GM12891 (cell line): ENCODE results near the gene CLDN24.

Experiments
- PAX5 ChIP-seq: IDR thresholded peaks from 2 replicates; pipeline ENCODE4 v1.6.1; 2011; ENCODE audit warnings: low read length, moderate library complexity, mild to moderate bottlenecking; ENCODE audit not compliant: insufficient read depth, severe bottlenecking
- POLR2A ChIP-seq: IDR thresholded peaks from 2 replicates; pipeline ENCODE4 v1.6.1; 2011; ENCODE audit warnings: low read depth, low read length, control low read depth
- POLR2AphosphoS5 ChIP-seq: IDR thresholded peaks from 2 replicates; pipeline ENCODE4 v1.6.1; 2011; ENCODE audit warnings: low read depth, low read length, control low read depth
- SPI1 ChIP-seq: IDR thresholded peaks from 2 replicates; pipeline ENCODE4 v1.6.1; 2011; ENCODE audit warnings: low read depth, low read length, control low read depth
- TAF1 ChIP-seq: IDR thresholded peaks from 2 replicates; pipeline ENCODE4 v1.6.1; 2011; ENCODE audit warnings: low read depth, low read length, control low read depth

DNA sequence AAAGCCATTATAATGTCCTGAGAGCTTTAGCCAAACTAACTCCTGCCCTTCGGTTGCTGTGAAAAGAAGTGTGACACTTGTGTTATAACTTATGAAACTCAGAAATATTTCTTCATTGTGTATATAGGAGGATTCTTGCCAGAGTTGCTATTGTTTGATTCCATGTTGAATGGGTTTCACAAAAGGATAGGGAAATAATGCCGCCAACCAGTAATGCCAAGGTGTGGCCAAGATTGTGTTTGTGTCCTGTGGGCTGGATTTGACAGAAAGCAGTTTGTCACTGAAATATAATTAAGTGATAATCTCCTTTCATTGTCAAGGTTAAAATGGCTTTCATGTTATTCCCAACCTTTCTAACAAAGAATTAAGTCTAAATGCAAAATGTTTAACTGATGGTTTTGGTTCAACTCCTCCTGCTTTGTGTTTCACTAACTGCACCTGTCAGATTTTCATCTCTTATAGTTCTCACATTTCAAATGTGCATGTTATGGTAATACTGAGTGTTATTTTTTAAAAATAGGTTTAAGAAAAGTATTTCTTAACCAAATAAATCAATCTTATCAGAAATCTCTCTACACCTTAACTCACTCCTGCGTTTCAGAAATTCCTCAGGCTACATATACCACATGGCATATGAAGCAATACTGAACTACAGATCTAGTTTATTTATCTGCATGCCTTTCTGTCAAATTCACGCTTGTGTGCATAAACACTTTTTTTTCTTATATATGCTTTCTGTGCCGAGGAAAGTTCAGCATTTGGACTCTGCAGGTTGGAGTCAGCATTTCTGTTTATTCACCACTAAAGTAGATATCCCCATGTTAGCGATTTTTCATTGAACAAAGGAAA is 1.8 kb downstream of the CLDN24 start, which contains the start of gene CLDN22:
- no peak for TF ChIP-seq POLR2A
- no peak for TF ChIP-seq POLR2AphosphoS5
- TF ChIP-seq TAF1 = no peak
- TF ChIP-seq PAX5 = no peak
- TF ChIP-seq SPI1 = no peak
